ENCODE measurements around the gene KRTAP7-1. TPM values are rescaled to one million over a fixed set of nuclear protein-coding genes. Genes with fewer than 3 reads are reported as not detected.

KRTAP7-1 gene
- total and polyA plus RNA-seq, 2 donors (not counting 1 experiment from before 2014, with no cell fraction given) = not detected

DNA sequence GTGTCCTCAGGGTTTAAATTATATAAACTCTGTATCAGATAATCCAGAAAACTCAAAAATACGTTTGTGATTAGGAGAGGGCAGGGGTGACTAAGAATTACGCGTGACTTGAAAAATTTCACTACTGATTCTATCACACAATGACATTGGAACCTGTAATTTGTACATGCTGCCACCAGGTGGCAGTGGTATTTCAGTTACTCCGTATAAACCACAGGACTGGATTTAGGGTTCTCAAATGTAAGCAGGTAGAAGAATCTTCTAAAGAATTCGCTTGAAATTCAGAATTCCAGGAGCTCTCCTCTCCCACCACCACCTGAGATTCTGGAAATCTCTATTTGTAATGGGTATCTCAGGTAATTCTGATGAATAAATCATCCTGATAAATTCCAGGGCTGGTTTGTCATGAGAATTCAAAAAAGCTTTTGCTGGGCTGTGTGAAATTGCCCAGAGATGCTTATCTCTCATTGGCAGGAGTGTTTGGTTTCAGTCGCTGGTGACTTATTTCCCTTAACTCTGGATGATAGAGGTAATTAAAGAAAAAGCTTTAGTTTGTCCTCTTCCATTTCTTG is 1.7 kb upstream of the KRTAP7-1 start:
- H3K36me3 ChIP-seq (replicated peaks in 1 of 2; ENCODE audit: control extremely low read depth in 1 of 2, control insufficient read depth in 1 of 2, extremely low read depth in 1 of 2, insufficient read depth in 2 of 2, low read length in 1 of 2) = no peaks in the 10 kb centered on the region
- ChIA-PET POLR2A (no interaction called here), CTCF (no interaction called here)
- Mint-ChIP-seq H3K27ac (no peak overlapping the region), H3K4me3 (no peak overlapping the region), H3K9me3 (ENCODE audit: insufficient read depth) (no peaks in the 10 kb centered on the region), H3K4me1 (no peaks in the 10 kb centered on the region), H3K27me3 (no peaks in the 10 kb centered on the region)
- no peak for ATAC-seq (ENCODE audit: low read depth)
- no peaks in the 10 kb centered on the region for H3K4me1 ChIP-seq (ENCODE audit: control insufficient read depth in 2 of 2, insufficient read depth in 2 of 2, low read length in 2 of 2)
- H3K27ac ChIP-seq (ENCODE audit: low read length in 2 of 2) = no peak overlapping the region
- no peak overlapping the region for H3K4me2 ChIP-seq (replicated peaks; ENCODE audit: low read depth, low read length, poor library complexity, severe bottlenecking)
- H3K4me3 ChIP-seq (ENCODE audit: control extremely low read depth in 1 of 5, extremely low read depth in 1 of 5, insufficient read depth in 1 of 5, low read depth in 2 of 5, low read length in 4 of 5) = no peak overlapping the region
- peaks cover 0 to 5% (median 4%) of the 10 kb centered on the region in 3 donors for H3K9me3 ChIP-seq (ENCODE audit: control extremely low read depth in 1 of 3, control insufficient read depth in 2 of 3, insufficient read depth in 1 of 3, low read length in 2 of 3)
- no peak overlapping the region for H2AFZ ChIP-seq (ENCODE audit: insufficient read depth, low read depth, low read length, poor library complexity, severe bottlenecking)
- H3K9ac ChIP-seq (ENCODE audit: low read length) = no peak overlapping the region
- no peaks in the 10 kb centered on the region for H3K79me2 ChIP-seq (ENCODE audit: control insufficient read depth, insufficient read depth, low read length)
- no peak for DNase-seq
- no peaks in the 10 kb centered on the region for H4K20me1 ChIP-seq (ENCODE audit: control insufficient read depth, insufficient read depth, low read length, poor library complexity, severe bottlenecking)
- 100% methylated on average over 2 of the region's 6 CpGs for WGBS (ENCODE audit: insufficient coverage)
- TF ChIP-seq, protein P1, sequence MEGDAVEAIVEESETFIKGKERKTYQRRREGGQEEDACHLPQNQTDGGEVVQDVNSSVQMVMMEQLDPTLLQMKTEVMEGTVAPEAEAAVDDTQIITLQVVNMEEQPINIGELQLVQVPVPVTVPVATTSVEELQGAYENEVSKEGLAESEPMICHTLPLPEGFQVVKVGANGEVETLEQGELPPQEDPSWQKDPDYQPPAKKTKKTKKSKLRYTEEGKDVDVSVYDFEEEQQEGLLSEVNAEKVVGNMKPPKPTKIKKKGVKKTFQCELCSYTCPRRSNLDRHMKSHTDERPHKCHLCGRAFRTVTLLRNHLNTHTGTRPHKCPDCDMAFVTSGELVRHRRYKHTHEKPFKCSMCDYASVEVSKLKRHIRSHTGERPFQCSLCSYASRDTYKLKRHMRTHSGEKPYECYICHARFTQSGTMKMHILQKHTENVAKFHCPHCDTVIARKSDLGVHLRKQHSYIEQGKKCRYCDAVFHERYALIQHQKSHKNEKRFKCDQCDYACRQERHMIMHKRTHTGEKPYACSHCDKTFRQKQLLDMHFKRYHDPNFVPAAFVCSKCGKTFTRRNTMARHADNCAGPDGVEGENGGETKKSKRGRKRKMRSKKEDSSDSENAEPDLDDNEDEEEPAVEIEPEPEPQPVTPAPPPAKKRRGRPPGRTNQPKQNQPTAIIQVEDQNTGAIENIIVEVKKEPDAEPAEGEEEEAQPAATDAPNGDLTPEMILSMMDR (IDR thresholded peaks at IDR 0.05) = peak; percentile 63
- no peak for TF ChIP-seq EZH2 (IDR thresholded peaks at IDR 0.05; ENCODE audit: borderline replicate concordance, insufficient read depth, low read depth, low read length, poor library complexity, severe bottlenecking)
- intact Hi-C loops (cut with micrococcal nuclease) = loop anchor here (5.0 kb wide), 1 partner anchor 256 kb away; no protein-coding TSS in a partner anchor
- no peaks in the 10 kb centered on the region for H3K27me3 ChIP-seq (replicated peaks in 1 of 4; ENCODE audit: control extremely low read depth in 1 of 4, control insufficient read depth in 3 of 4, insufficient read depth in 4 of 4, low read length in 3 of 4)

DNA sequence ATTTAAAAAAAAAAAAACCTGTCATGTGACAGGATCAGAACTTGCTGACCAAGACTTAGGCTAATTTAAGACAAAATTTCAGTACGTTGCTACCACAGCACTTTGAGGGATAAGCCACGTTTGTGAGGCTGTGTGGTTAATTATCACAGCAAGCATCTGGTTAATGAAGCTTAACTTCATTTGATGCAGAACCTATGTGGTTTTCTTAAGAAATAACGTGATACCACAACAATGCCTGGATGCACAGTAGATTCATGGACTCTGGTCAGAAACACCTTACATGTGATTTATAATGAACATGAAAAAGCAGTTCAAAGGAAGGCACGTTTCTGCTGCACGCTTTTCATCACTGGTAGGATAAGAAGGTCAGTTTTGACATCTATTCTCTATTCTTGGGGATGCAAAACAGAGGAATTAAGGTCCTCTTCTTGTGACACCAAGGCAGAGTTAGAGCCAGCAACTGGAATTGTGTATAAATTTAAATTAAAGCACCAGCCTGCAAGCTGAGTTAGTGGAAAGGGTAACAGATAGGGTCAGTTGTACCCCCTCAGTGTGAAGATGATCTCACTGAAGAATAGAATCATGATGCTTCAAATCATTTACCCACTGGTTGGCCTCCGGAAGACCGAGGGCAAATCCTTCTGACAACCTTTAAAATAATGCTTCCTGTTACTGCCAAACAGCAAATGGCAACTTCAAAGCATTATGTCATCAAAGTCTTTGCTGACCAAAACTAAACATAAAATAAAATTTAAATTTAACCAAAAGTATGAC is 10.5 kb downstream of the KRTAP7-1 start:
- no peaks in the 10 kb centered on the region for H3K4me1 Mint-ChIP-seq
- WGBS (ENCODE audit: insufficient coverage) = 5% methylated on average over 4 of the region's 7 CpGs
- CTCF ChIA-PET = interaction anchor here (1.2 kb wide), 1 partner anchor 13 kb away, joined by 5 read pairs; no protein-coding TSS in a partner anchor
- H3K27me3 Mint-ChIP-seq = no peaks in the 10 kb centered on the region
- Histone ChIP-seq H2AFZ (ENCODE audit: insufficient read depth, low read depth, low read length, poor library complexity, severe bottlenecking) (no peak overlapping the region), H3K4me1 (ENCODE audit: control insufficient read depth in 2 of 2, insufficient read depth in 2 of 2, low read length in 2 of 2) (no peaks in the 10 kb centered on the region), H3K27me3 (replicated peaks in 1 of 4; ENCODE audit: control extremely low read depth in 1 of 4, control insufficient read depth in 3 of 4, insufficient read depth in 4 of 4, low read length in 3 of 4) (no peaks in the 10 kb centered on the region), H3K36me3 (replicated peaks in 1 of 2; ENCODE audit: control extremely low read depth in 1 of 2, control insufficient read depth in 1 of 2, extremely low read depth in 1 of 2, insufficient read depth in 2 of 2, low read length in 1 of 2) (no peaks in the 10 kb centered on the region), H3K79me2 (ENCODE audit: control insufficient read depth, insufficient read depth, low read length) (no peaks in the 10 kb centered on the region), H3K4me2 (replicated peaks; ENCODE audit: low read depth, low read length, poor library complexity, severe bottlenecking) (no peak overlapping the region), H3K9me3 (ENCODE audit: control extremely low read depth in 1 of 3, control insufficient read depth in 2 of 3, insufficient read depth in 1 of 3, low read length in 2 of 3) (no peaks in the 10 kb centered on the region), H3K27ac (ENCODE audit: low read length in 2 of 2) (no peak overlapping the region), H3K9ac (ENCODE audit: low read length) (no peak overlapping the region), H4K20me1 (ENCODE audit: control insufficient read depth, insufficient read depth, low read length, poor library complexity, severe bottlenecking) (no peaks in the 10 kb centered on the region), H3K4me3 (ENCODE audit: control extremely low read depth in 1 of 5, extremely low read depth in 1 of 5, insufficient read depth in 1 of 5, low read depth in 2 of 5, low read length in 4 of 5) (no peak overlapping the region)
- H3K4me3 Mint-ChIP-seq = no peak overlapping the region
- DNase-seq = no peak
- intact Hi-C loops (cut with micrococcal nuclease) = no loop called here
- TF ChIP-seq, protein P1 (IDR thresholded peaks at IDR 0.05) = no peak
- TF ChIP-seq EZH2 (IDR thresholded peaks at IDR 0.05; ENCODE audit: borderline replicate concordance, insufficient read depth, low read depth, low read length, poor library complexity, severe bottlenecking) = no peak
- H3K27ac Mint-ChIP-seq = no peak overlapping the region
- no peak for ATAC-seq (ENCODE audit: low read depth)
- POLR2A ChIA-PET = no interaction called here
- peaks cover 5% of the 10 kb centered on the region for H3K9me3 Mint-ChIP-seq (ENCODE audit: insufficient read depth)

Data from B cell (primary cell).